ENCODE results near the gene PADI2.

The PADI2 gene

GRCh38 chr1:17118268-17118667, 983 bp downstream of the PADI2 start:
- DNase-seq (ENCODE audit: low read depth, low spot score) = no peak
- H3K27ac ChIP-seq = no peak overlapping the region

GRCh38 chr1:17117451-17118265, 1.6 kb downstream of the PADI2 start:
- H3K27ac ChIP-seq = no peak overlapping the region
- no peak for DNase-seq (ENCODE audit: low read depth, low spot score)

- no peak for DNase-seq (ENCODE audit: low read depth, low spot score)
- H3K27ac ChIP-seq = no peak overlapping the region
These were observed 2.6 kb downstream of the PADI2 start for GRCh38 chr1:17116643-17117042.

GRCh38 chr1:17113963-17114362, 5.3 kb downstream of the PADI2 start:
- no peak overlapping the region for H3K27ac ChIP-seq

GRCh38 chr1:17112496-17113236, 6.6 kb downstream of the PADI2 start:
- no peak for DNase-seq (ENCODE audit: low read depth, low spot score)
- no peak overlapping the region for H3K27ac ChIP-seq

More at GRCh38 chr1:17113963-17114362, 5.3 kb downstream of the PADI2 start:
- no peak for DNase-seq (ENCODE audit: low read depth, low spot score)

- no peak overlapping the region for H3K27ac ChIP-seq
- no peak for DNase-seq (ENCODE audit: low read depth, low spot score)
These were observed 7.2 kb downstream of the PADI2 start for GRCh38 chr1:17112076-17112475.

GRCh38 chr1:17110555-17110926, 8.7 kb downstream of the PADI2 start:
- H3K27ac ChIP-seq = no peak overlapping the region

GRCh38 chr1:17109892-17110554, 9.2 kb downstream of the PADI2 start:
- no peak for DNase-seq (ENCODE audit: low read depth, low spot score)
- H3K27ac ChIP-seq = no peak overlapping the region

More at GRCh38 chr1:17110555-17110926, 8.7 kb downstream of the PADI2 start:
- no peak for DNase-seq (ENCODE audit: low read depth, low spot score)

- no peak overlapping the region for H3K27ac ChIP-seq
- DNase-seq (ENCODE audit: low read depth, low spot score) = no peak
These were observed 10.5 kb downstream of the PADI2 start for GRCh38 chr1:17108786-17109185.

DNA sequence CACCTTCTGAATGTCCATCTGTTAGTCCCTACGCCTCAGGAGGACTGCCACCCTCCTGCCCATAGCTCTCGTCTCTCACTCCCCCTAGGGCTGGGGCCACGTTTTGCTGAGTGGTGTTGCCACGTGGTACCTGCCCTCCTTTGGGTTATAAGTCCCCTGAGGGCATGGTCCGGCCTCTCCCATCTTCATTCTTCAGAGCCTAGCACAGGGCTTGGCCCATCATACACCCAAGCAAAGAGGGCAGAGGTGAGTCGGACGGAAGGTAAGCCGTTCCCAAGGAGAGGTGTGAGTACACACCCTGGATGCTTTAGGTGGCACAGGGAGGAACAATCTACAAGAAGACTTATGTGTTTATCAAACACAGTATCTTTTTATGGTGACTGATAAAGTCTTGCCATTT, 10.9 kb downstream of the PADI2 start:
- no peak for DNase-seq (ENCODE audit: low read depth, low spot score)
- no peak overlapping the region for H3K27ac ChIP-seq

GRCh38 chr1:17104782-17105181, 14.5 kb downstream of the PADI2 start:
- H3K27ac ChIP-seq = no peak overlapping the region
- no peak for DNase-seq (ENCODE audit: low read depth, low spot score)

DNA sequence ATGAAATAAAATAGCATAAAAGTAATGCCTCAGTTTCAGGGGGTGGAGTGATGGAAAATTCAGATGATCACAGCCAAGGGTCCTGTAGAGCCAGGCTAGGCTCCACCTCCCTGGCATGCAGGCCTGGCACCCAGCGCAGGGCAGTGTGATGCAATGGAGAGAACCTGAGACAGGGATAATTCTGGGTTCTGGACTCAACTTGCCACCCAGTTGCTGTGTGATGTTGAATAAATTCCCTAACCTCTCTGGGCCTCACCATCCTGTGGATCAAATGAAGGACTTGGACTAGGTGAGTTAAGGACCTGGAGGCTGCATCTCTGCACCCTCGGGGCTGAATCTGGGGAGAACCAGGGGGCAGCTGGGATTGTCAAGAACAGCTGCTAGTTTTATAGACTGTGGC, 17.0 kb downstream of the PADI2 start:
- no peak overlapping the region for H3K27ac ChIP-seq
- DNase-seq (ENCODE audit: low read depth, low spot score) = no peak

- no peak for DNase-seq (ENCODE audit: low read depth, low spot score)
- no peak overlapping the region for H3K27ac ChIP-seq
These were observed 18.0 kb downstream of the PADI2 start for GRCh38 chr1:17101261-17101660.

DNA sequence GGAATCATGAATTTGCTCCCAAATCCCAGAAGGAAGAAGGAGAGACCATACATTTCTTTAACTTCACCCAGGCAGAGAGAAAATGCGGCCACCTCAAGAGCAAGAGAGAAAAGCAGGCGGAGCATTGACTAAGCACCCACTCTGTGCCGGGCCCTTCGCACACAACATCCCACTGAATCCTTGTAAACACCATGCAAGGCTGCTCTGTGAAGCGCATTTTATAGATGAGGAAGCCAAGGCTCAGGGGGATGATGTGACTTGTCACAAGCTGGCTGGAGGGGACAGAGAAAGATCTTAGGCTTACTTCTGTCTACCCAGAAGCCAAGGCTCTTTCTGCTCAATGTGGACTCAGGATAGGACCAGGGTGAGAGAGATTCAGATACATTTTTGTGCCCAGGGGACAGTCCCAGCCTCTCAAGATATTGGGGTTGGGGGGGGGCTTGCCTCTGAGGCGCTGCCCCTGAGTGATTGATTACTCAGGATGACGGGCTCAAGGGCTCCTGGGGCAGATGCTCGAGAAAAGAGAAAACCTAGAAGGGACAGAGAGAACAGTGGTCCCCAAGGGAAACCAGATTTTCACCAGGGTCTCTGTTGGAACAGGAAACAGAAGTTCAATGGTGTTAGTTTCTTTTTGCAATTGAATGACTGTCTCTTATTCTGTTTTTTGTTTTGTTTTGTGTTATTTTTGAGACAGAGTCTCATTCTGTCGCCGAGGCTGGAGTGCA, 19.5 kb downstream of the PADI2 start:
- DNase-seq (ENCODE audit: low read depth, low spot score) = no peak
- H3K27ac ChIP-seq = no peak overlapping the region

DNA sequence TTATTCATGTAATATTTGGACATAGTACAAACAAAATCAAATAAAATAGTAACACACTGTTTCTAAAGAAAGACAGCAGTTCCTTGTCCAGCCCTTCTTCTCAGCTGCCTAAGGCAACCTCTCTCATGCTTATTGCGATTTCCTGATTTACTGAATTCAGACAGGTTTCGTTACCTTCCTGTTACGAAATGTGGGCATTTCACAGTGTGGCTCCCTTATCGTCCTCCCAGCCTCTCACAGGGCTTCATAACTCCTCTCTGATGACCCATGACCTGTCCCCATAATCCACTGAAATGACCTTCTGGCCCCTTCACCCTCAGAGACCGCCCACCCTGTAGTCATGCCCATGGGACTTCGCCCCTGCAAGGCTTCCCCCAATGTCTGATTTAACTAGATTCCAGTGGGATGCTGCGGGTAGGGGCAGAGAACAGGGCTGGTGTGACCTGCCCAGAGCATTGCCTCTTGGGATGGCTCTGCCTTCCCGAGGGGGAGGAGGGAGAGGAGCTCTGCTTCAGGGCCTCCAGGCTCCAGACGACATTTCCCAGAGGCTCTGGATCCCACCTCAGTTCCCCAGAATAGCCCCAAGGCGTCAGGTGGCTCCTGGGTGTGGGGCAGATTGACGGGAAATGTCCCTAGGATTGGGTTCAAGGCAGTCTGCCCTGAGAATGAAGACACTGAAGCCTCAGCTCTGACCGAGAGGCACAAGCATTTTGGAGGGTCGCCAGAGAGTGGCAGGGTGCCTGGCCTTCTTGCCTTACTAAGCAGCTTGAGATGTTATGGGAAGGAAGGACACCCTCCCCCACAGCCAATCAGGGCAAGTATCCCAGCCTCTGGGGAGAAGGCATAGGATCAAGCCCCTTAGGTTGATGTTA, 20.6 kb downstream of the PADI2 start:
- peak overlapping the region; percentile 24 for H3K27ac ChIP-seq
- DNase-seq (ENCODE audit: low read depth, low spot score) = no peak

DNA sequence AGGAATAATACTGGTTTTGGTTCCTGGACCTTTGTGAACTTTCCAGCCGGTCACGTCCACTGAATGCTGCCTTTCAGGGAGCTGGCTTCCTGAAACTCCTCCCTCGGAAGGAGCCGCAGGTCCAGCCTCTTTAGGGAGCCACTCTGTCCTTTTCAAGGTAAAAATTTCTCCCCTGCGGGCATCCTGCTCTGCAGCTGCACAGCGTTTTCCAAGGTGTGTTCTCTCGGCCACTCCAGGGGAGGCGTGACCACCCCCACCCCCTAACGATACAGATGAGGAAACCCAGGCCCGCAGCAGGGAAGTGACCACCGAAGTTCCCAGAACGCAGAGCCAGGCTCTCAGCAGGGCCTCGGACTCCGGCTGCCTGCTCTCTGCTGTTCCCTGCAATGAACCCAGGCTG, 21.5 kb downstream of the PADI2 start:
- peak overlapping the region; percentile 24 for H3K27ac ChIP-seq
- no peak for DNase-seq (ENCODE audit: low read depth, low spot score)

- no peak overlapping the region for H3K27ac ChIP-seq
- no peak for DNase-seq (ENCODE audit: low read depth, low spot score)
These were observed 22.1 kb downstream of the PADI2 start for GRCh38 chr1:17097147-17097546.

DNA sequence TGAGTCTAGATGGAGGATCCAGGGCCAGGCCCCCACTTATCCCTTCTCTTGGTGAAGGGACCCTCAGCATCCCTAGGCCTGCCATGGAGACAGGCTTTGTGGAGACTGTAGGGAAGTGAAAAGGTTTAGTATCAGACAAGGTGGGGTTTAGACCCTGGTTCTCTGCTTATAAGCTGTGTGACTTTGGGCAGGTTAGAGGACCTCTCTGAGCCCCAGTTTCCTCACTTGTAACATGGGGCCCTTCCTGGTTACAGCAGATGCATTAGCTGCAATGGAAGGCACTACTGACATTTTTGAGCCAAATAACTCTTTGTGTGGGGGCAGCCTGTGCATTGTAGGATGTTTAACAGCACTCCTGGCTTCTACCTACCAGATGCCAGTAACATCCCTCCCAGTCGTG, 22.7 kb downstream of the PADI2 start:
- DNase-seq (ENCODE audit: low read depth, low spot score) = no peak
- H3K27ac ChIP-seq = no peak overlapping the region

GRCh38 chr1:17095141-17095540, 24.1 kb downstream of the PADI2 start:
- H3K27ac ChIP-seq = no peak overlapping the region
- DNase-seq (ENCODE audit: low read depth, low spot score) = no peak

GRCh38 chr1:17094664-17095063, 24.6 kb downstream of the PADI2 start:
- H3K27ac ChIP-seq = no peak overlapping the region
- DNase-seq (ENCODE audit: low read depth, low spot score) = no peak
